H1 (cell line): ENCODE data around the gene HRH2. TPM values are rescaled to one million over a fixed set of nuclear protein-coding genes. Genes with fewer than 3 reads are reported as not detected.

Experiments
- CTCF ChIA-PET: fragments of 300-600 bp; sonication (Branson Sonifier 250); formaldehyde crosslinking; loops from one replicate; lab custom pipeline; 2021; ENCODE audit not compliant: partially characterized antibody; lab: Charles Lee
- POLR2A ChIA-PET: fragments of 300-600 bp; sonication (Branson Sonifier 250); formaldehyde crosslinking; loops from one replicate; lab custom pipeline; 2021; ENCODE audit warnings: inconsistent platforms; ENCODE audit not compliant: partially characterized antibody; lab: Charles Lee
- DNase-seq, 2 experiments: peaks; one replicate each; pipeline versions ENCODE4 v3.0.0 to v3.0.0-alpha.2; 2010 to 2022; ENCODE audit warnings: low spot score in 2 of 2, low read depth in 1 of 2, mixed read lengths in 1 of 2
- FAIRE-seq: peaks from 2 replicates; lab custom pipeline; 2011; peaks lifted over from hg19 to GRCh38; lab: Jason Lieb, UNC
- H2AFZ ChIP-seq: 2 replicates; pipeline ENCODE4 v1.8.1; 2012; ENCODE audit warnings: low read length, inconsistent platforms
- H2AK5ac ChIP-seq: 2 replicates; pipeline ENCODE4 v1.6.1; 2013; ENCODE audit warnings: low read depth, low read length
- H2BK120ac ChIP-seq: replicated peaks from 2 replicates; pipeline ENCODE3; 2013; ENCODE audit warnings: low read depth, low read length, inconsistent platforms
- H2BK12ac ChIP-seq: 2 replicates; pipeline ENCODE4 v1.6.1; 2013; ENCODE audit warnings: low read depth, low read length
- H2BK15ac ChIP-seq: 2 replicates; pipeline ENCODE4 v1.6.1; 2013; ENCODE audit warnings: low read length
- H2BK20ac ChIP-seq: 2 replicates; pipeline ENCODE4 v1.6.1; 2013; ENCODE audit warnings: low read length
- H2BK5ac ChIP-seq: 2 replicates; pipeline ENCODE4 v1.6.1; 2013; ENCODE audit warnings: low read depth, low read length
- H3K14ac ChIP-seq: 2 replicates; pipeline ENCODE4 v1.6.1; 2013; ENCODE audit warnings: inconsistent platforms; ENCODE audit not compliant: insufficient read length
- H3K18ac ChIP-seq: 2 replicates; pipeline ENCODE4 v1.6.1; 2013; ENCODE audit warnings: low read length; ENCODE audit errors: extremely low read depth
- H3K23ac ChIP-seq: 2 replicates; pipeline ENCODE4 v1.6.1; 2013; ENCODE audit warnings: inconsistent platforms; ENCODE audit not compliant: insufficient read length
- H3K23me2 ChIP-seq: 2 replicates; pipeline ENCODE4 v1.6.1; 2013; ENCODE audit warnings: low read depth, low read length
- H3K27ac ChIP-seq: 2 replicates; pipeline ENCODE4 v1.6.1; 2011; ENCODE audit warnings: low read depth, low read length, inconsistent platforms
- H3K27me3 ChIP-seq, 4 experiments: replicated peaks in 1 of 4; 1 replicate in 1 of 4; 2 replicates in 3 of 4; pipeline versions ENCODE4 v1.6.1 to v1.8.1; 2011 to 2013; ENCODE audit warnings: low read length in 3 of 4, mild to moderate bottlenecking in 3 of 4, inconsistent platforms in 2 of 4, mixed read lengths in 2 of 4, moderate library complexity in 1 of 4; ENCODE audit not compliant: control insufficient read depth in 3 of 4, insufficient read depth in 3 of 4; ENCODE audit errors: extremely low read depth in 1 of 4
- H3K36me3 ChIP-seq, 4 experiments: 2 replicates each; pipeline versions ENCODE4 v1.6.1 to v1.8.1; 2011 to 2013; ENCODE audit warnings: mild to moderate bottlenecking in 4 of 4, low read length in 3 of 4, moderate library complexity in 2 of 4, control low read depth in 1 of 4, inconsistent platforms in 1 of 4; ENCODE audit not compliant: insufficient read depth in 4 of 4, control insufficient read depth in 2 of 4
- H3K4ac ChIP-seq: replicated peaks from 2 replicates; pipeline ENCODE3; 2013; ENCODE audit warnings: low read length, low read depth, mixed read lengths, inconsistent platforms; ENCODE audit not compliant: insufficient read length
- H3K4me1 ChIP-seq, 4 experiments: replicated peaks in 1 of 4; 1 replicate in 1 of 4; 2 replicates in 3 of 4; pipeline versions ENCODE4 v1.6.1 to v1.8.1; 2011 to 2013; ENCODE audit warnings: low read length in 3 of 4, inconsistent platforms in 2 of 4, mixed read lengths in 1 of 4; ENCODE audit not compliant: insufficient read depth in 4 of 4, control insufficient read depth in 3 of 4
- H3K4me2 ChIP-seq, 2 experiments: 2 replicates each; pipeline versions ENCODE4 v1.6.1 to v1.8.1; 2011 to 2013; ENCODE audit warnings: low read depth in 2 of 2, low read length in 2 of 2, control low read depth in 1 of 2, inconsistent platforms in 1 of 2, mild to moderate bottlenecking in 1 of 2; ENCODE audit not compliant: insufficient read depth in 1 of 2
- H3K4me3 ChIP-seq, 4 experiments: fragments of 200-600, 300-600 bp in 1 of 4; sonication (generic), shearing (Covaris generic), sonication (Bioruptor Twin) in 1 of 4; 2 replicates each; pipeline versions ENCODE4 v1.5.1 to v1.8.1; 2011 to 2016; ENCODE audit warnings: low read length in 4 of 4, low read depth in 3 of 4, control low read depth in 2 of 4, inconsistent platforms in 2 of 4, mild to moderate bottlenecking in 2 of 4, mixed read lengths in 1 of 4, moderate library complexity in 1 of 4; ENCODE audit not compliant: insufficient read depth in 2 of 4; ENCODE audit errors: extremely low read depth in 1 of 4
- H3K56ac ChIP-seq: replicated peaks from 2 replicates; pipeline ENCODE3; 2013; ENCODE audit warnings: low read depth, mild to moderate bottlenecking, mixed read lengths, low read length, inconsistent platforms; ENCODE audit not compliant: insufficient read length
- H3K79me1 ChIP-seq: 2 replicates; pipeline ENCODE4 v1.6.1; 2013; ENCODE audit warnings: low read depth, low read length, control low read depth
- H3K79me2 ChIP-seq, 2 experiments: 2 replicates each; pipeline versions ENCODE4 v1.6.1 to v1.8.1; 2012 to 2013; ENCODE audit warnings: low read length in 2 of 2, mild to moderate bottlenecking in 2 of 2, inconsistent platforms in 1 of 2; ENCODE audit not compliant: insufficient read depth in 2 of 2, control insufficient read depth in 1 of 2
- H3K9ac ChIP-seq, 4 experiments: replicated peaks in 1 of 4; 1 replicate in 1 of 4; 2 replicates in 3 of 4; pipeline versions ENCODE4 v1.6.1 to v1.8.1; 2011 to 2013; ENCODE audit warnings: low read depth in 3 of 4, low read length in 3 of 4, control low read depth in 2 of 4, mild to moderate bottlenecking in 2 of 4, moderate library complexity in 2 of 4, inconsistent platforms in 1 of 4; ENCODE audit errors: extremely low read depth in 1 of 4
- H3K9me3 ChIP-seq, 2 experiments: 2 replicates each; pipeline versions ENCODE4 v1.6.1 to v1.8.1; 2012 to 2013; ENCODE audit warnings: mild to moderate bottlenecking in 2 of 2, moderate library complexity in 2 of 2, control low read depth in 1 of 2, inconsistent platforms in 1 of 2, low read depth in 1 of 2, low read length in 1 of 2, mixed read lengths in 1 of 2; ENCODE audit not compliant: insufficient read depth in 2 of 2
- H4K20me1 ChIP-seq, 2 experiments: replicated peaks in 1 of 2; 2 replicates each; pipeline versions ENCODE3 to v1.8.1; 2011 to 2013; ENCODE audit warnings: inconsistent platforms in 2 of 2, low read length in 2 of 2, mild to moderate bottlenecking in 1 of 2; ENCODE audit not compliant: insufficient read depth in 2 of 2, control insufficient read depth in 1 of 2
- H4K5ac ChIP-seq: 2 replicates; pipeline ENCODE4 v1.6.1; 2013; ENCODE audit warnings: low read length, low read depth, mixed read lengths, inconsistent platforms; ENCODE audit not compliant: insufficient read length
- H4K8ac ChIP-seq: 2 replicates; pipeline ENCODE4 v1.8.0; 2013; ENCODE audit warnings: mild to moderate bottlenecking, moderate library complexity, low read length, inconsistent platforms; ENCODE audit not compliant: insufficient read depth; ENCODE audit errors: extremely low read depth
- H4K91ac ChIP-seq: replicated peaks from 2 replicates; pipeline ENCODE3; 2013; ENCODE audit warnings: low read length, mixed read lengths, inconsistent platforms; ENCODE audit not compliant: insufficient read length
- HDAC2 ChIP-seq, 2 experiments: fragments of 300-600 bp in 1 of 2; sonication (generic) in 1 of 2; IDR thresholded peaks; 2 replicates each; pipeline ENCODE4 v1.6.1; 2011 to 2012; ENCODE audit warnings: low read depth in 2 of 2, low read length in 2 of 2, mild to moderate bottlenecking in 2 of 2, moderate library complexity in 2 of 2, borderline replicate concordance in 1 of 2, inconsistent platforms in 1 of 2
- TAF1 ChIP-seq: IDR thresholded peaks from 2 replicates; pipeline ENCODE4 v1.6.1; 2011; ENCODE audit warnings: mild to moderate bottlenecking, low read depth, low read length
- WGBS, 2 experiments: shearing (Covaris generic) in 1 of 2; methylation state at CpG; one replicate each; pipeline versions ENCODE4 v1.1.6 to v1.1.7; 2013 to 2015; ENCODE audit warnings: low lambda C conversion rate in 2 of 2, mixed read lengths in 2 of 2, inconsistent platforms in 1 of 2, low coverage in 1 of 2, missing lambda C conversion rate in 1 of 2; ENCODE audit not compliant: insufficient replicate concordance in 2 of 2, insufficient coverage in 1 of 2, insufficient read length in 1 of 2; ENCODE audit errors: extremely low coverage in 1 of 2, missing lambda C conversion rate in 1 of 2; 5-methylcytosine and 5-hydroxymethylcytosine counted together
- polyA plus RNA-seq, 7 experiments: library from polyadenylated mRNA; depleted of rRNA in 3 of 7; stranded (reverse) in 5 of 7; unstranded in 2 of 7; fragments of >200 nt in 5 of 7; fragments of 200-250 nt in 2 of 7; gene quantifications; 1 replicate in 5 of 7; 2 replicates in 1 of 7; 4 replicates in 1 of 7; pipeline versions ENCODE4 v1.2.1 to v1.2.3, GENCODE V29; 2011 to 2013; ENCODE audit warnings: missing spikeins in 2 of 7, mixed read lengths in 2 of 7
- total RNA-seq: library from RNA; stranded (reverse); fragmentation: NEBNext Ultra II Directional; extraction: Animal tissue kit (Norgen Biotek cat#: 25700); gene quantifications from 2 replicates; pipeline ENCODE4 v1.2.1, GENCODE V29; 2021

The HRH2 gene
- total and polyA plus RNA-seq, 2 of the 8 experiments (the other 6 are each of a cell fraction or from before 2014, with no cell fraction given), result 7.8 to 8.1 TPM

- no peak overlapping the region for H4K91ac ChIP-seq
- H2AFZ ChIP-seq, result no peak overlapping the region
- DNase-seq, result no peak
- H2BK12ac ChIP-seq, result no peak overlapping the region
- no peak overlapping the region for H3K18ac ChIP-seq
- no peak overlapping the region for H3K56ac ChIP-seq
- FAIRE-seq, result no peak
- no peak overlapping the region for H3K27ac ChIP-seq
- H3K4me3 ChIP-seq, result no peak overlapping the region
- WGBS, 2 experiments, result 91% methylated on average over 11 of the region's 11 CpGs; no CpG with 5 or more reads in 1 of the 2 experiments
- H2BK120ac ChIP-seq, result no peak overlapping the region
- H3K9ac ChIP-seq, result no peak overlapping the region
- H3K27me3 ChIP-seq, result 0 out of 7 replicates have a peak, but pooled peaks cover 0 to 2% (median 0%) of the 10 kb centered on the region in 4 experiments
- H3K79me2 ChIP-seq, result no peaks in the 10 kb centered on the region
- no peak for TF ChIP-seq HDAC2 (IDR thresholded peaks at IDR 0.05; ENCODE audit: borderline replicate concordance in 1 of 2, low read depth in 2 of 2, low read length in 2 of 2)
- no peak for TF ChIP-seq TAF1
- no peak overlapping the region for H3K23ac ChIP-seq
- ChIA-PET POLR2A (no interaction called here), CTCF (interaction anchor here (1.1 to 2.0 kb wide), 4 partner anchors 39 to 202 kb away, joined by 3 to 7 read pairs (median 4); no protein-coding TSS in a partner anchor)
- H3K4ac ChIP-seq, result no peak overlapping the region
- H2AK5ac ChIP-seq, result no peak overlapping the region
- H4K5ac ChIP-seq, result no peak overlapping the region
- H3K79me1 ChIP-seq, result no peaks in the 10 kb centered on the region
- H2BK20ac ChIP-seq, result no peak overlapping the region
- H3K23me2 ChIP-seq, result no peaks in the 10 kb centered on the region
- H3K9me3 ChIP-seq, result peaks cover 3 to 5% of the 10 kb centered on the region in 2 experiments; a peak in 2 of 4 replicates
- H3K14ac ChIP-seq, result no peak overlapping the region
- peaks cover 0 to 1% of the 10 kb centered on the region in 2 experiments for H4K20me1 ChIP-seq
- H4K8ac ChIP-seq, result no peak overlapping the region
- H3K36me3 ChIP-seq, result no peaks in the 10 kb centered on the region
- H2BK5ac ChIP-seq, result no peak overlapping the region
- no peak overlapping the region for H3K4me2 ChIP-seq
- no peaks in the 10 kb centered on the region for H3K4me1 ChIP-seq
- H2BK15ac ChIP-seq, result no peak overlapping the region
Measured at GRCh38 chr5:175735701-175736100, 77.8 kb downstream of the HRH2 start.
